Upper lobe of left lung (tissue), 4 donors: ENCODE results near the gene SV2C.

ENCODE experiments used
- POLR2A ChIP-seq, 4 donors: fragments of 450-650 bp; IDR thresholded peaks; one replicate each; pipeline ENCODE4 v1.5.1; 2016 to 2017; ENCODE audit warnings: antibody characterized with exemption in 4 of 4, mild to moderate bottlenecking in 2 of 4
- POLR2AphosphoS5 ChIP-seq, 2 donors: sonication (generic); formaldehyde crosslinking; IDR thresholded peaks; one replicate each; pipeline ENCODE4 v1.5.1; 2017; ENCODE audit warnings: antibody characterized with exemption in 2 of 2
- TF ChIP-seq, protein P1 (sequence below), 6 experiments: fragments of 450-650 bp in 4 of 6; fragments of 200-600 bp in 2 of 6; sonication (generic) in 2 of 6; IDR thresholded peaks; one replicate each; pipeline ENCODE4 v1.5.1; 2016 to 2019; ENCODE audit warnings: antibody characterized with exemption in 6 of 6

DNA sequence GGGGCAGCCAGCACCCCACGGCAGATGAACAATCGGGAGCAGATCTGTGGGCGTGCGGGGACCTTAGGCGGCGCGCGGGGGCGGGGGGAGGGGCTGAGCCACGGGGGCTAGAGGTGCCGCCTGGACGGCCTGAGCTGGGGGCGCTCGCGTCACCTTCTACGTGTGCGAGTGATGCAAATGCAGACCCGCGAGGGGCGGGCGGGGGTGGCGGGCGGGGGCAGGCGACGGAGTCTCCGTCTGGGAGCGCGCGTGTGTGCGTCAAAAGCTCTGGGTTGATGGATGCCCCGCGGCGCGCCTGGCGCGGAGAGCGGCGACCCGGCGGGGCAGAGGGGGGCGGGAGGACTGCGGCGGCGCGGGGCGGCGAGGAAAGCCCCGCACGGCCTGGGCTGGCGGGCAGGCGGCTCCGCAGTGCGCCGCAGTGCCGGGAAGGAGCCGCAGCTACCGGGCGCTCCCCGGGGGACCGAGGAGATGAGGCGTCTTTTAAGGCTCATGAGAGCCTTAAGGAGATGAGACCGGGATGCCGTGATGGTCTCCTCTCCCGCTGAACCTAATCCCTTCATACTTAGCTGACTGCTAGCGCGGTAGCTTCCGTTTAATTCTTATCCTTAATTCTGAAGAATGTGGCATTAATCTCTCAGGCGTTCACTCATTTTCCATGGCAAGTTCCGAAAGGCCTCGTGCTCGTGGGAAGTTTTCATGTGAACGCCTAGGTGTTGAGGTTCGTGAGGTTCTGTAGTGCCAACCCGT, 1.5 kb downstream of the SV2C start:
- TF ChIP-seq POLR2A (IDR thresholded peaks at IDR 0.05) (no peak), POLR2AphosphoS5 (IDR thresholded peaks at IDR 0.05) (no peak)
- TF ChIP-seq, protein P1, sequence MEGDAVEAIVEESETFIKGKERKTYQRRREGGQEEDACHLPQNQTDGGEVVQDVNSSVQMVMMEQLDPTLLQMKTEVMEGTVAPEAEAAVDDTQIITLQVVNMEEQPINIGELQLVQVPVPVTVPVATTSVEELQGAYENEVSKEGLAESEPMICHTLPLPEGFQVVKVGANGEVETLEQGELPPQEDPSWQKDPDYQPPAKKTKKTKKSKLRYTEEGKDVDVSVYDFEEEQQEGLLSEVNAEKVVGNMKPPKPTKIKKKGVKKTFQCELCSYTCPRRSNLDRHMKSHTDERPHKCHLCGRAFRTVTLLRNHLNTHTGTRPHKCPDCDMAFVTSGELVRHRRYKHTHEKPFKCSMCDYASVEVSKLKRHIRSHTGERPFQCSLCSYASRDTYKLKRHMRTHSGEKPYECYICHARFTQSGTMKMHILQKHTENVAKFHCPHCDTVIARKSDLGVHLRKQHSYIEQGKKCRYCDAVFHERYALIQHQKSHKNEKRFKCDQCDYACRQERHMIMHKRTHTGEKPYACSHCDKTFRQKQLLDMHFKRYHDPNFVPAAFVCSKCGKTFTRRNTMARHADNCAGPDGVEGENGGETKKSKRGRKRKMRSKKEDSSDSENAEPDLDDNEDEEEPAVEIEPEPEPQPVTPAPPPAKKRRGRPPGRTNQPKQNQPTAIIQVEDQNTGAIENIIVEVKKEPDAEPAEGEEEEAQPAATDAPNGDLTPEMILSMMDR (IDR thresholded peaks at IDR 0.05) = no peak
